Omental fat pad (tissue), 4 donors: ENCODE data around the gene CPED1. TPM values are rescaled to one million over a fixed set of nuclear protein-coding genes. Genes with fewer than 3 reads are reported as not detected.

Source experiments
- ATAC-seq: fragments of 150-250 bp; one replicate; pipeline ENCODE4 v1.9.1; 2016; ENCODE audit warnings: mild to moderate bottlenecking, moderate library complexity; ENCODE audit not compliant: low FRiP score
- DNase-seq: peaks from one replicate; pipeline ENCODE4 v3.0.0-alpha.2; 2019; ENCODE audit warnings: low spot score
- total RNA-seq, 4 donors: library from RNA; depleted of rRNA; stranded (reverse); fragments of >200 nt; gene quantifications; one replicate each; pipeline ENCODE4 v1.1.0, GENCODE V29; 2016
- TF ChIP-seq, protein P1 (sequence below), 3 donors: fragments of 450-650 bp; IDR thresholded peaks; one replicate each; pipeline ENCODE4 v1.5.1; 2016 to 2017; ENCODE audit warnings: antibody characterized with exemption in 3 of 3, mild to moderate bottlenecking in 3 of 3, moderate library complexity in 2 of 3

The CPED1 gene
- total RNA-seq, 4 donors from 2014 or later = 24.9 to 63.9 (median 40.9) TPM

DNA sequence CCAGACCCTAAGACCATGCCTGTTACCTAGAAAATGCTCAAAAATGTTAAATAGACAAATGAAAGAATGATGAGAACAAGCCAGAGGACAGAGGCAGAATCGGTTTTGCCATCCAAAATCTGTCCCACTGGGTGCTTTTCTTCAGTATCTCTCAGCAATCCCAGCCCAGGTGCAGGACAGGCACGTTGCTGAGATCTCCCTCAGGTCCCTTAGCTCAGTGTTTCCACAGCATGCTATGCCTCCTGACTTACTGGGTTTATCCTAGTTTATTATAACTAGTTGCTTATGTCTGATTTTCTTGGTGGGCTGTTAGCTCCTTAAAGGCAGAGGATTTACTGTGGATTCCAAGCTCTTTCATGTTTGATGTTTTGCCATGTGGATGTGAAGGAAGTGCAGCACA lies 20.3 kb downstream of the CPED1 start:
- TF ChIP-seq, protein P1, sequence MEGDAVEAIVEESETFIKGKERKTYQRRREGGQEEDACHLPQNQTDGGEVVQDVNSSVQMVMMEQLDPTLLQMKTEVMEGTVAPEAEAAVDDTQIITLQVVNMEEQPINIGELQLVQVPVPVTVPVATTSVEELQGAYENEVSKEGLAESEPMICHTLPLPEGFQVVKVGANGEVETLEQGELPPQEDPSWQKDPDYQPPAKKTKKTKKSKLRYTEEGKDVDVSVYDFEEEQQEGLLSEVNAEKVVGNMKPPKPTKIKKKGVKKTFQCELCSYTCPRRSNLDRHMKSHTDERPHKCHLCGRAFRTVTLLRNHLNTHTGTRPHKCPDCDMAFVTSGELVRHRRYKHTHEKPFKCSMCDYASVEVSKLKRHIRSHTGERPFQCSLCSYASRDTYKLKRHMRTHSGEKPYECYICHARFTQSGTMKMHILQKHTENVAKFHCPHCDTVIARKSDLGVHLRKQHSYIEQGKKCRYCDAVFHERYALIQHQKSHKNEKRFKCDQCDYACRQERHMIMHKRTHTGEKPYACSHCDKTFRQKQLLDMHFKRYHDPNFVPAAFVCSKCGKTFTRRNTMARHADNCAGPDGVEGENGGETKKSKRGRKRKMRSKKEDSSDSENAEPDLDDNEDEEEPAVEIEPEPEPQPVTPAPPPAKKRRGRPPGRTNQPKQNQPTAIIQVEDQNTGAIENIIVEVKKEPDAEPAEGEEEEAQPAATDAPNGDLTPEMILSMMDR (IDR thresholded peaks at IDR 0.05) = no peak
- ATAC-seq = no peak
- no peak for DNase-seq

DNA sequence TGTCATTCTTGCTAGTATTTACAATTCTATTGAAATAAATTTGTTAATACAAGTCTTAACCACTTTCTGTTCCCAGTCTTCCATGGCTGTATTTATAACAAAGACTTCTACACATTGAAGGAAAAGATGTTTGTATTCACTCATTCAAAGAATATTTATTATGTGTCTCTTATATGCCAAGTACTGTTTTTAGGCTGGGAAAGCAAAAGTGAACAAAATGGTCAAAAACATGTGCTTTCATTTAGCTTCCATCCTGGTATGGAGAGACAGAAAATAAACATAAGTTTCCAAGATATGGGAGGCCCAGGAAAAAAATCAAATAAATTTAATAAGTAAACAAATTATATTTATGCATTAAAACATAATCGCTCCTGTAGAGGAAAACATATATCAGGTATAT lies 22.9 kb downstream of the CPED1 start:
- TF ChIP-seq, protein P1 (IDR thresholded peaks at IDR 0.05) = no peak
- no peak for ATAC-seq
- DNase-seq = no peak

DNA sequence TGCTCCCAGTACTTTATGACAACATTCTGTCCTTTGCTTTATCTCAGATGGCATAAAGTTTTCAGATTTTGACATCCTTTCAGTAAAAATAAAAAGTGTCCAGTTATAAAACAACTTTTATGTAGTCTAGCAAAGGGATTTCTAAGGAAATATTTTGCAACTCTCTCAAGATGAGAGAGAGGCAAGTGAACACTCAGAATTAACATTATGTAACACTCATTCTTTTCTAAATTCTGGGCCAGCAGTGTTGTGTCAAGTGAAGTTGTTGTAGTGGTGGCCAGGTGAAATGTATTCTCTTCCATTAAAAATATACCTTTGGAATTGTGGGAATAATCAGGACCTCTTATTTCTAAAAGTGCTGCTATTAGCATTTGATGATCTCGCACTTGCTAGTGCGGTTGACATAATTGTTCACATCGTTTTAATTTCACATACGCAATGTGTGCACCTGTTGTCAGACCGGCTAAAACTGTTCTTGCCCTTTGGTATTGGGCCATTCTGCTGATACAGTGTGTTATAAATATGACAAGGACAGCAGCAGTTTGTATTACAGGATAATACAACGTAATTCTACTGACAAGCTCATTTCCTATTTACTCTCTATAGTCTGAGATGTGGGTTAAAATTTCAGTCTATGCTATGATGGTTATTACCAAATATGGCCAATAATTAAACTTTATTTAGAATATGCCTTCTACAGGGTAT lies 23.8 kb downstream of the CPED1 start:
- no peak for DNase-seq
- TF ChIP-seq, protein P1 (IDR thresholded peaks at IDR 0.05) = no peak
- no peak for ATAC-seq

DNA sequence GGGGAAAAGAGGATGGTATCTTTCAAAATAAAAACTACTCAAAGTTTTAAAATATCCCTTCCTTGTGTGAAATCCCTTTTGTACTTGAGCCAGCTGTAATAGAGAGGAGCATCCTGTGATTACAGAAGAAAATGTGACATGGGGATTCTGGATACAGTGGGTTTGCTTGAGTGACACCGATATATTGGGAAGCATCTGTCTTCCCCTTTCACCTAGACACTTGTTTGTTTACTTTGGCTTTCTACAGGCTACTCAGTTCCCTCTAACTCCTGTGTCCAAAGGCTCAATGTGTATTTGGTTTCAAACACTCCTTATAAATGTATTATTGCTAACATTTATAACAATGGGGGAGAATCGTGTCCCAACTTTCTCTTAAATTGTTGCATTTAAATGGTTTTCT lies 24.4 kb downstream of the CPED1 start:
- TF ChIP-seq, protein P1 (IDR thresholded peaks at IDR 0.05) = no peak
- ATAC-seq = no peak
- no peak for DNase-seq

DNA sequence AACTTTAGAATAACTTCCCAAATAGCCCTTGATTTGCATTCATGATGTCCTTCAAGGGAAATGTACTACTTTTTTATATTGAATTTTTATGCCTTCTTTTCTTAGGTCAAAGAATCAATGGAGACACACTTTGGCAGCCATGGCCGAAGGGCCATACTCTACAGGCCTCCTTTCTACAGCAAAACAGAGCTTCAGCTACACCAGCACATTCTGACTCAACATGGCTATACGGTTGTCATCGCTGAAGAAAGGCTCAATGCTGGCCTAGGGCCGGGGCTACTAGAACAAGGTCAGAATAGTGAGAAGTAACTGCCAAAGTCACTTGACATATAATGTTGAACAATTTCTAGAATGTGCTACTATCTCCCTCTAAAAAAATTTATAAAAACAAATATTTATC lies 27.0 kb downstream of the CPED1 start:
- TF ChIP-seq, protein P1 (IDR thresholded peaks at IDR 0.05) = no peak
- ATAC-seq = no peak
- DNase-seq = no peak

DNA sequence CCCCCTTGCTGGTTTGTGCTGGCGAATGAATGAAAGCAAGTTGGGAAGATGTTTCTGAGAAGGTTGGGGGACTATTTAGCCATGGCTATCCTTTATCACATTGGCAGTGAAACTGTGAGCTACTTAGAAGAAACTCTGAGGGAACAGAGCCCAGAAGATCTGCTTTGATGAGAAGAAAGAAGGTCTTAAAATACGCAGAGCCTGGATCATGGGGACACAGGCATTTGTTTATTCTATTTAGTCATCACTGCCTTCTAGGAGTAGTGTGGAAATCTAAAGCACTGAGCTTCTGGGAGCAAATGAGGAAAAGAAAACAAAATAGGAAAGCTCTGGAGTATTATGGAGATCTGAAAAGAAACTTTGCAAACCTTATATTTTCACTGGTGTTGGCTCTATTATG lies 28.5 kb downstream of the CPED1 start:
- DNase-seq (no peak), ATAC-seq (no peak)
- TF ChIP-seq, protein P1 (IDR thresholded peaks at IDR 0.05) = no peak

DNA sequence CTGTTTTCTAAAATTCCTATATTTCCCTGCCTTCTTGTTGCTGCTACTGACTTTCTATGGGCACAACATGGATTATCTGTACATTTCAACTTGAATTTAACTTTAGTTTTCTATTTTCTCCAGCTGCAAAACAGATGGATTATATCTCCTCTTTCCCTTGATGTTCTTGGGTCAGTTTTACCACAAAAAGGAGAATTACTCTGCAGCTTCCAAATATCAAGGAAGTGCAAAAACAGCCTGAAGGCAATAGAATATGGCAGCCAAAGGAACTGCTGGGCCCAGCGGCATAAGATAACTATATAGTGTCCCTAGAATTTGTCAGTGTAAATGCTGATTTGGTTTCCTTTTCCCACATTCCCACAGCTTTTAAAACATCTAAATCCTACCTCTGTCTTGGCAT lies 29.1 kb downstream of the CPED1 start:
- DNase-seq (no peak), ATAC-seq (no peak)
- TF ChIP-seq, protein P1 (IDR thresholded peaks at IDR 0.05) = no peak
